Measurements from ENCODE around the gene SENP1.

- no peak for TF ChIP-seq CTCF (conservative IDR thresholded peaks at IDR 0.05; ENCODE audit: low read depth in 2 of 2)
- no peak for TF ChIP-seq POLR2AphosphoS5 (IDR thresholded peaks at IDR 0.05; ENCODE audit: low read depth)
- no peak for TF ChIP-seq EZH2 (IDR thresholded peaks at IDR 0.05; ENCODE audit: low read depth, unreplicated experiment)
- TF ChIP-seq, protein P1, sequence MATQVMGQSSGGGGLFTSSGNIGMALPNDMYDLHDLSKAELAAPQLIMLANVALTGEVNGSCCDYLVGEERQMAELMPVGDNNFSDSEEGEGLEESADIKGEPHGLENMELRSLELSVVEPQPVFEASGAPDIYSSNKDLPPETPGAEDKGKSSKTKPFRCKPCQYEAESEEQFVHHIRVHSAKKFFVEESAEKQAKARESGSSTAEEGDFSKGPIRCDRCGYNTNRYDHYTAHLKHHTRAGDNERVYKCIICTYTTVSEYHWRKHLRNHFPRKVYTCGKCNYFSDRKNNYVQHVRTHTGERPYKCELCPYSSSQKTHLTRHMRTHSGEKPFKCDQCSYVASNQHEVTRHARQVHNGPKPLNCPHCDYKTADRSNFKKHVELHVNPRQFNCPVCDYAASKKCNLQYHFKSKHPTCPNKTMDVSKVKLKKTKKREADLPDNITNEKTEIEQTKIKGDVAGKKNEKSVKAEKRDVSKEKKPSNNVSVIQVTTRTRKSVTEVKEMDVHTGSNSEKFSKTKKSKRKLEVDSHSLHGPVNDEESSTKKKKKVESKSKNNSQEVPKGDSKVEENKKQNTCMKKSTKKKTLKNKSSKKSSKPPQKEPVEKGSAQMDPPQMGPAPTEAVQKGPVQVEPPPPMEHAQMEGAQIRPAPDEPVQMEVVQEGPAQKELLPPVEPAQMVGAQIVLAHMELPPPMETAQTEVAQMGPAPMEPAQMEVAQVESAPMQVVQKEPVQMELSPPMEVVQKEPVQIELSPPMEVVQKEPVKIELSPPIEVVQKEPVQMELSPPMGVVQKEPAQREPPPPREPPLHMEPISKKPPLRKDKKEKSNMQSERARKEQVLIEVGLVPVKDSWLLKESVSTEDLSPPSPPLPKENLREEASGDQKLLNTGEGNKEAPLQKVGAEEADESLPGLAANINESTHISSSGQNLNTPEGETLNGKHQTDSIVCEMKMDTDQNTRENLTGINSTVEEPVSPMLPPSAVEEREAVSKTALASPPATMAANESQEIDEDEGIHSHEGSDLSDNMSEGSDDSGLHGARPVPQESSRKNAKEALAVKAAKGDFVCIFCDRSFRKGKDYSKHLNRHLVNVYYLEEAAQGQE (IDR thresholded peaks at IDR 0.05; ENCODE audit: unreplicated experiment) = no peak
Observed at GRCh38 chr12:48092611-48093010, 13.3 kb downstream of the SENP1 start.
